GM18508 (cell line): ENCODE results near the gene MUSK.

Source experiments
- ATAC-seq: cut with Tn5 transposase; IDR thresholded peaks from one replicate; pipeline ENCODE4 v1.9.1; 2021; ENCODE audit warnings: moderate number of reproducible peaks; ENCODE audit not compliant: insufficient read depth, unreplicated experiment

Gene MUSK

GRCh38 chr9:110668570-110669167 is at the start of gene MUSK:
Gene MUSK, plus strand, starts transcription at chr9:110668791. Its CDS starts 114 bp downstream, at chr9:110668905.
- ATAC-seq = no peak

- ATAC-seq = no peak
Observed at GRCh38 chr9:110619831-110620230, 48.8 kb upstream of the MUSK start.

- no peak for ATAC-seq
Observed at GRCh38 chr9:110620726-110621125, 47.9 kb upstream of the MUSK start.

GRCh38 chr9:110622368-110622767 is 46.2 kb upstream of the MUSK start:
- ATAC-seq = no peak

GRCh38 chr9:110623462-110624025 is 45.0 kb upstream of the MUSK start:
- no peak for ATAC-seq

- peak; percentile 97 for ATAC-seq
Observed at GRCh38 chr9:110626101-110626829, 42.3 kb upstream of the MUSK start.

- ATAC-seq = no peak
Observed at GRCh38 chr9:110635589-110635988, 33.0 kb upstream of the MUSK start.

- ATAC-seq = no peak
Observed at GRCh38 chr9:110638381-110638954, 30.1 kb upstream of the MUSK start.

GRCh38 chr9:110640736-110641135 is 27.9 kb upstream of the MUSK start:
- no peak for ATAC-seq

- ATAC-seq = no peak
Observed at GRCh38 chr9:110641293-110641692, 27.3 kb upstream of the MUSK start.

- ATAC-seq = no peak
Observed at GRCh38 chr9:110648696-110649095, 19.9 kb upstream of the MUSK start.

- ATAC-seq = no peak
Observed at GRCh38 chr9:110650261-110650660, 18.3 kb upstream of the MUSK start.

- ATAC-seq = no peak
Observed at GRCh38 chr9:110650991-110651411, 17.6 kb upstream of the MUSK start.

- ATAC-seq = no peak
Observed at GRCh38 chr9:110655754-110656641, 12.6 kb upstream of the MUSK start.

- no peak for ATAC-seq
Observed at GRCh38 chr9:110659891-110660541, 8.6 kb upstream of the MUSK start.

GRCh38 chr9:110669433-110669832 is 842 bp downstream of the MUSK start:
- no peak for ATAC-seq

GRCh38 chr9:110671849-110672248 is 3.3 kb downstream of the MUSK start:
- no peak for ATAC-seq

GRCh38 chr9:110672873-110673510 is 4.4 kb downstream of the MUSK start:
- ATAC-seq = no peak

- ATAC-seq = no peak
Observed at GRCh38 chr9:110687497-110687896, 18.9 kb downstream of the MUSK start.
